ENCODE results near the gene NFIA.

DNA sequence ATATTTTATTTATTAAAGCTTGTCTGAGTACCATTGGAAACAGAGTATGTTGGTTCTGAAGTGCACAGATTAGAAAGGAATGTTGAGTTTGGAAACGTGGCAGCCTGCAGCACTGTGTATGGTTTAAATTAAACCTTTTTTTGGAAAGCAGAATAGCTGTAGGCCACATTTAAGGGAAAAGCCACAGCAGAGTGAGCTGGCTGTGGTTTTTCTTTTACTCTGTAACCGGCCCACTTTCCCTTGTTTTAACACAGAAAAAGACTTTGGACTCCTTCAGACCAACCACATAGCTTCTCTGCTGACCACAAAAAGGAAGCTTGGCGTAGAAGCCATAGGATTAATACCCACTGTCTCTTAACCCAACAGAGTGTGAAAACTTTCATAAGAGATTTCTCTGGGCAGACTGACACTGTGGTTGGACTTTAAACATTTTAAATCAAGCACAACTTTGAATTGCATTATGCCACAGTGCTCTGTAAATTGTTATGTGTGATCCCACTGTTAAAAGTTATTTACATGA is 75.2 kb downstream of the NFIA start:
- TF ChIP-seq, protein P1, sequence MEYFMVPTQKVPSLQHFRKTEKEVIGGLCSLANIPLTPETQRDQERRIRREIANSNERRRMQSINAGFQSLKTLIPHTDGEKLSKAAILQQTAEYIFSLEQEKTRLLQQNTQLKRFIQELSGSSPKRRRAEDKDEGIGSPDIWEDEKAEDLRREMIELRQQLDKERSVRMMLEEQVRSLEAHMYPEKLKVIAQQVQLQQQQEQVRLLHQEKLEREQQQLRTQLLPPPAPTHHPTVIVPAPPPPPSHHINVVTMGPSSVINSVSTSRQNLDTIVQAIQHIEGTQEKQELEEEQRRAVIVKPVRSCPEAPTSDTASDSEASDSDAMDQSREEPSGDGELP (CRISPR knock-in tag; IDR thresholded peaks at IDR 0.05; ENCODE audit: borderline replicate concordance), result no peak
- TF ChIP-seq, protein P2, sequence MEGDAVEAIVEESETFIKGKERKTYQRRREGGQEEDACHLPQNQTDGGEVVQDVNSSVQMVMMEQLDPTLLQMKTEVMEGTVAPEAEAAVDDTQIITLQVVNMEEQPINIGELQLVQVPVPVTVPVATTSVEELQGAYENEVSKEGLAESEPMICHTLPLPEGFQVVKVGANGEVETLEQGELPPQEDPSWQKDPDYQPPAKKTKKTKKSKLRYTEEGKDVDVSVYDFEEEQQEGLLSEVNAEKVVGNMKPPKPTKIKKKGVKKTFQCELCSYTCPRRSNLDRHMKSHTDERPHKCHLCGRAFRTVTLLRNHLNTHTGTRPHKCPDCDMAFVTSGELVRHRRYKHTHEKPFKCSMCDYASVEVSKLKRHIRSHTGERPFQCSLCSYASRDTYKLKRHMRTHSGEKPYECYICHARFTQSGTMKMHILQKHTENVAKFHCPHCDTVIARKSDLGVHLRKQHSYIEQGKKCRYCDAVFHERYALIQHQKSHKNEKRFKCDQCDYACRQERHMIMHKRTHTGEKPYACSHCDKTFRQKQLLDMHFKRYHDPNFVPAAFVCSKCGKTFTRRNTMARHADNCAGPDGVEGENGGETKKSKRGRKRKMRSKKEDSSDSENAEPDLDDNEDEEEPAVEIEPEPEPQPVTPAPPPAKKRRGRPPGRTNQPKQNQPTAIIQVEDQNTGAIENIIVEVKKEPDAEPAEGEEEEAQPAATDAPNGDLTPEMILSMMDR (IDR thresholded peaks at IDR 0.05 in 2 of 3, conservative IDR thresholded peaks at IDR 0.05 in 1 of 3; ENCODE audit: insufficient read depth in 2 of 3, low read depth in 1 of 3, low read length in 3 of 3), result no peak
- no peak for TF ChIP-seq ETV6 (IDR thresholded peaks at IDR 0.05; ENCODE audit: borderline replicate concordance in 1 of 2, low read depth in 2 of 2, low read length in 1 of 2)
- TF ChIP-seq ETV6 (CRISPR knock-in tag; IDR thresholded peaks at IDR 0.05; ENCODE audit: borderline replicate concordance), result no peak
- TF ChIP-seq CREB1 (IDR thresholded peaks at IDR 0.05), result no peak
- no peak for TF ChIP-seq CREB1 (CRISPR knock-in tag; IDR thresholded peaks at IDR 0.05)
